GM21825 (cell line): ENCODE measurements around the gene GTF3C6.
"Not testable (repeated sequence)": the region's sequence is repeated elsewhere in the genome, so short reads cannot be mapped to it uniquely, and the experiment has no call there.

ENCODE experiments used
- ATAC-seq: cut with Tn5 transposase; IDR thresholded peaks from one replicate; pipeline ENCODE4 v1.9.1; 2021; ENCODE audit warnings: mild to moderate bottlenecking, moderate library complexity; ENCODE audit not compliant: unreplicated experiment

GTF3C6 gene

GRCh38 chr6:110979565-110980101 lies 21.1 kb downstream of the GTF3C6 start:
- ATAC-seq: no peak

GRCh38 chr6:110980227-110980626 lies 21.7 kb downstream of the GTF3C6 start:
- no peak for ATAC-seq

GRCh38 chr6:110980648-110981047 lies 22.1 kb downstream of the GTF3C6 start:
- ATAC-seq: no peak

GRCh38 chr6:110981202-110981600 lies 22.7 kb downstream of the GTF3C6 start:
- ATAC-seq: no peak

GRCh38 chr6:110990840-110991576 lies 32.5 kb downstream of the GTF3C6 start:
- ATAC-seq: no peak

GRCh38 chr6:110996691-110997090 lies 38.2 kb downstream of the GTF3C6 start:
- no peak for ATAC-seq

- no peak for ATAC-seq
Observed at GRCh38 chr6:110999634-111000270, 41.2 kb downstream of the GTF3C6 start.

GRCh38 chr6:111002350-111002749 lies 43.8 kb downstream of the GTF3C6 start:
- no peak for ATAC-seq

- ATAC-seq: no peak
Observed at GRCh38 chr6:111011360-111012142, 53.0 kb downstream of the GTF3C6 start.

- ATAC-seq: no peak
Observed at GRCh38 chr6:111012143-111012452, 53.6 kb downstream of the GTF3C6 start.

- not testable (repeated sequence) for ATAC-seq
Observed at GRCh38 chr6:111012520-111012919, 54.0 kb downstream of the GTF3C6 start.

- no peak for ATAC-seq
Observed at GRCh38 chr6:111013144-111013915, 54.8 kb downstream of the GTF3C6 start.

- ATAC-seq: no peak
Observed at GRCh38 chr6:111015389-111016124, 57.1 kb downstream of the GTF3C6 start.

GRCh38 chr6:111017241-111017640 lies 58.7 kb downstream of the GTF3C6 start:
- ATAC-seq: not testable (repeated sequence)
